ENCODE results near the gene FNDC3A.

- no peak for TF ChIP-seq EP300 (IDR thresholded peaks at IDR 0.05; ENCODE audit: borderline replicate concordance)
- TF ChIP-seq CEBPB (IDR thresholded peaks at IDR 0.05), result no peak
- TF ChIP-seq EGR1 (IDR thresholded peaks at IDR 0.05), result no peak
- TF ChIP-seq, protein P1, sequence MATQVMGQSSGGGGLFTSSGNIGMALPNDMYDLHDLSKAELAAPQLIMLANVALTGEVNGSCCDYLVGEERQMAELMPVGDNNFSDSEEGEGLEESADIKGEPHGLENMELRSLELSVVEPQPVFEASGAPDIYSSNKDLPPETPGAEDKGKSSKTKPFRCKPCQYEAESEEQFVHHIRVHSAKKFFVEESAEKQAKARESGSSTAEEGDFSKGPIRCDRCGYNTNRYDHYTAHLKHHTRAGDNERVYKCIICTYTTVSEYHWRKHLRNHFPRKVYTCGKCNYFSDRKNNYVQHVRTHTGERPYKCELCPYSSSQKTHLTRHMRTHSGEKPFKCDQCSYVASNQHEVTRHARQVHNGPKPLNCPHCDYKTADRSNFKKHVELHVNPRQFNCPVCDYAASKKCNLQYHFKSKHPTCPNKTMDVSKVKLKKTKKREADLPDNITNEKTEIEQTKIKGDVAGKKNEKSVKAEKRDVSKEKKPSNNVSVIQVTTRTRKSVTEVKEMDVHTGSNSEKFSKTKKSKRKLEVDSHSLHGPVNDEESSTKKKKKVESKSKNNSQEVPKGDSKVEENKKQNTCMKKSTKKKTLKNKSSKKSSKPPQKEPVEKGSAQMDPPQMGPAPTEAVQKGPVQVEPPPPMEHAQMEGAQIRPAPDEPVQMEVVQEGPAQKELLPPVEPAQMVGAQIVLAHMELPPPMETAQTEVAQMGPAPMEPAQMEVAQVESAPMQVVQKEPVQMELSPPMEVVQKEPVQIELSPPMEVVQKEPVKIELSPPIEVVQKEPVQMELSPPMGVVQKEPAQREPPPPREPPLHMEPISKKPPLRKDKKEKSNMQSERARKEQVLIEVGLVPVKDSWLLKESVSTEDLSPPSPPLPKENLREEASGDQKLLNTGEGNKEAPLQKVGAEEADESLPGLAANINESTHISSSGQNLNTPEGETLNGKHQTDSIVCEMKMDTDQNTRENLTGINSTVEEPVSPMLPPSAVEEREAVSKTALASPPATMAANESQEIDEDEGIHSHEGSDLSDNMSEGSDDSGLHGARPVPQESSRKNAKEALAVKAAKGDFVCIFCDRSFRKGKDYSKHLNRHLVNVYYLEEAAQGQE (IDR thresholded peaks at IDR 0.05; ENCODE audit: low read depth), result no peak
- TF ChIP-seq ZBTB7A (IDR thresholded peaks at IDR 0.05; ENCODE audit: low read depth), result no peak
- no peak for TF ChIP-seq CREB1 (IDR thresholded peaks at IDR 0.05; ENCODE audit: low read depth)
These were observed 125.2 kb downstream of the FNDC3A start for GRCh38 chr13:49100637-49101570.
